ENCODE measurements around the gene MLX. TPM values are rescaled to one million over a fixed set of nuclear protein-coding genes. Genes with fewer than 3 reads are reported as not detected.
"Not testable (repeated sequence)": the region's sequence is repeated elsewhere in the genome, so short reads cannot be mapped to it uniquely, and the experiment has no call there.

Gene MLX
- total and polyA plus RNA-seq, 8 donors = 39.1 to 101 (median 59.5) TPM

DNA sequence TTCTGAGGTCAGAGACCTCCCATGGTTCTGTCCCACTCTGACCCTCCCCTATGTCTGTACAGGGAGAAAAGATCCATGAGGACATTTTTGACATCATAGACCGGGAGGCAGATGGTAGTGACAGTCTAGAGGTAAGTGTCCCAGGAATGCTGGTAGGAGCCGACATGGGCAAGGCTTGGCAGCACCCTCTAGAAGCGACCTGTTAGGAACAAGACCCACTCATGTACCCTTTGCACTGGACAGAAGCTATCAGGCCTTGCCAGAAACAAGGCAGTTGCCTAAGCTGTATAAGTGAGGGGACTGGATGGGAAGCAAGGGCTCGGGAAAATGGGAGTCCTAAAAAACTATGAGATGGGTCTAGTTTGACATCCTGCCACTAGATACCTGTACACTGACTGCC, 45.1 kb downstream of the MLX start:
- TF ChIP-seq, protein P1, sequence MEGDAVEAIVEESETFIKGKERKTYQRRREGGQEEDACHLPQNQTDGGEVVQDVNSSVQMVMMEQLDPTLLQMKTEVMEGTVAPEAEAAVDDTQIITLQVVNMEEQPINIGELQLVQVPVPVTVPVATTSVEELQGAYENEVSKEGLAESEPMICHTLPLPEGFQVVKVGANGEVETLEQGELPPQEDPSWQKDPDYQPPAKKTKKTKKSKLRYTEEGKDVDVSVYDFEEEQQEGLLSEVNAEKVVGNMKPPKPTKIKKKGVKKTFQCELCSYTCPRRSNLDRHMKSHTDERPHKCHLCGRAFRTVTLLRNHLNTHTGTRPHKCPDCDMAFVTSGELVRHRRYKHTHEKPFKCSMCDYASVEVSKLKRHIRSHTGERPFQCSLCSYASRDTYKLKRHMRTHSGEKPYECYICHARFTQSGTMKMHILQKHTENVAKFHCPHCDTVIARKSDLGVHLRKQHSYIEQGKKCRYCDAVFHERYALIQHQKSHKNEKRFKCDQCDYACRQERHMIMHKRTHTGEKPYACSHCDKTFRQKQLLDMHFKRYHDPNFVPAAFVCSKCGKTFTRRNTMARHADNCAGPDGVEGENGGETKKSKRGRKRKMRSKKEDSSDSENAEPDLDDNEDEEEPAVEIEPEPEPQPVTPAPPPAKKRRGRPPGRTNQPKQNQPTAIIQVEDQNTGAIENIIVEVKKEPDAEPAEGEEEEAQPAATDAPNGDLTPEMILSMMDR (IDR thresholded peaks at IDR 0.05) = no peak
- no peak for TF ChIP-seq POLR2AphosphoS5 (IDR thresholded peaks at IDR 0.05)
- no peak for TF ChIP-seq EP300 (IDR thresholded peaks at IDR 0.05)
- TF ChIP-seq POLR2A (IDR thresholded peaks at IDR 0.05) = no peak
- peaks cover 43 to 51% (median 48%) of the 10 kb centered on the region in 4 donors for H3K36me3 ChIP-seq
- H3K4me3 ChIP-seq = no peak overlapping the region
- H3K27ac ChIP-seq = no peak overlapping the region
- H3K27me3 ChIP-seq = no peaks in the 10 kb centered on the region
- WGBS, 5 donors = 95 to 98% (median 97%) methylated on average over 4 of the region's 4 CpGs
- DNase-seq = no peak
- peaks cover 20 to 28% (median 22%) of the 10 kb centered on the region in 4 donors for H3K4me1 ChIP-seq
- H3K9me3 ChIP-seq = no peaks in the 10 kb centered on the region
- intact Hi-C loops (cut with DNase I; ENCODE audit: low total_unique reads) = no loop called here

DNA sequence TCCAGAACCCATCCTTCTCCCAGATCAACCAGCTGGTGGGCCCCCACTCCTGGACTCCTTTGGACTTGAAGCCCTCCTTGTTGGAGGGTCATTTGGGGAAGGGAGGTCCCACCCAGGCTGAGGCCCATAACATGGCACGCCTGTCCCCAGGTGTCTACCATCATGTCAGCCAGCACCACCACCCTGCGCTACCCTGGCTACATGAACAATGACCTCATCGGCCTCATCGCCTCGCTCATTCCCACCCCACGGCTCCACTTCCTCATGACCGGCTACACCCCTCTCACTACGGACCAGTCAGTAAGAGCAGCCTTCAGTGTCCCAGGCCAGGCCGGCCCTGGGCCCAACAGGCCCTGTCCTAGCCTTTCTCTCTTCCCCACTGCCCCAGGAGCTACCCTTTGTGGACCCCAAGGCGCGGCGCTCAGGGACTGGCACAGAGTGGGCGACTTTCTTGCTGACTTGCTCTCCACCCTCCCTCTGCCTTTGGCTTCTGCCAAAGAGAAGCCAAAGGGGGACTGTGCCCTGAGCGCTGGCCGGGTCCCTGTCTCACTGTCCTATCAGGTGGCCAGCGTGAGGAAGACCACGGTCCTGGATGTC, 46.9 kb downstream of the MLX start:
- Histone ChIP-seq H3K4me3 (no peak overlapping the region), H3K36me3 (peaks cover 43 to 51% (median 48%) of the 10 kb centered on the region in 4 donors), H3K9me3 (no peaks in the 10 kb centered on the region), H3K27me3 (no peaks in the 10 kb centered on the region), H3K4me1 (peaks cover 17 to 23% (median 19%) of the 10 kb centered on the region in 4 donors), H3K27ac (no peak overlapping the region)
- TF ChIP-seq, protein P1 (IDR thresholded peaks at IDR 0.05) = no peak
- no peak for TF ChIP-seq EP300 (IDR thresholded peaks at IDR 0.05)
- no peak for TF ChIP-seq POLR2AphosphoS5 (IDR thresholded peaks at IDR 0.05)
- TF ChIP-seq POLR2A (IDR thresholded peaks at IDR 0.05) = no peak
- no peak for DNase-seq
- intact Hi-C loops (cut with DNase I; ENCODE audit: low total_unique reads) = no loop called here
- WGBS, 5 donors = 94 to 98% (median 96%) methylated on average over 17 of the region's 17 CpGs

DNA sequence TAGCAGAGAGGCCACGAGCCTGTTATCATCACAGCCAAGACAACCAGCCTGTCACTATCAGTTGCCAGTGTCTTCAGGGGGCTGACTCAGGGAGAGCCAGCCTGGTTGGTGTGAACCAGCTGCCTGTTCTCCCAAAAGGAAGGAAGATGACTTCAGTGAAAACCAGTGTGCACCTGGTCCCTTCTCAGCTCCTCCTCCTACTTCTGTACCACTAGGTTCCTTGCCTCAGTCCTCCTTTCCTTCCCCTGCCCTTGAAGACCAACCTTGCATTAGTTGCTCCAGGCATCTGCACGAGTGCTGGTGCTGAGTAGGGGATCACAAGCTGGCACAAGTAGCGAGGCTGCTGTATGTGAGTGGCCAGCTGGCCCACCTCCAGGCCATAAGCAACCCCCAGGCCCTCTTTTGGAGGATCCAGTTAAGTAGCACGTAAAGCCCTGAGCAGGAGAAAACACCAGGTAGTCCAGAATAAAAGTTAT, 51.1 kb downstream of the MLX start:
- no peaks in the 10 kb centered on the region for H3K9me3 ChIP-seq
- peak in 1 of 2 donors; percentile 10 for DNase-seq
- H3K4me1 ChIP-seq = peaks cover 15 to 20% (median 16%) of the 10 kb centered on the region in 4 donors
- no peak overlapping the region for H3K4me3 ChIP-seq
- H3K36me3 ChIP-seq = peaks cover 30 to 34% (median 32%) of the 10 kb centered on the region in 4 donors
- 26 to 49% (median 40%) methylated on average over 4 of the region's 4 CpGs for WGBS, 5 donors
- no peak for TF ChIP-seq POLR2A (IDR thresholded peaks at IDR 0.05)
- no peak for TF ChIP-seq POLR2AphosphoS5 (IDR thresholded peaks at IDR 0.05)
- TF ChIP-seq, protein P1 (IDR thresholded peaks at IDR 0.05) = no peak
- TF ChIP-seq EP300 (IDR thresholded peaks at IDR 0.05) = no peak
- intact Hi-C loops (cut with DNase I; ENCODE audit: low total_unique reads) = no loop called here
- H3K27ac ChIP-seq = peak overlapping the region; percentile 64 to 77 (median 71)
- no peaks in the 10 kb centered on the region for H3K27me3 ChIP-seq

DNA sequence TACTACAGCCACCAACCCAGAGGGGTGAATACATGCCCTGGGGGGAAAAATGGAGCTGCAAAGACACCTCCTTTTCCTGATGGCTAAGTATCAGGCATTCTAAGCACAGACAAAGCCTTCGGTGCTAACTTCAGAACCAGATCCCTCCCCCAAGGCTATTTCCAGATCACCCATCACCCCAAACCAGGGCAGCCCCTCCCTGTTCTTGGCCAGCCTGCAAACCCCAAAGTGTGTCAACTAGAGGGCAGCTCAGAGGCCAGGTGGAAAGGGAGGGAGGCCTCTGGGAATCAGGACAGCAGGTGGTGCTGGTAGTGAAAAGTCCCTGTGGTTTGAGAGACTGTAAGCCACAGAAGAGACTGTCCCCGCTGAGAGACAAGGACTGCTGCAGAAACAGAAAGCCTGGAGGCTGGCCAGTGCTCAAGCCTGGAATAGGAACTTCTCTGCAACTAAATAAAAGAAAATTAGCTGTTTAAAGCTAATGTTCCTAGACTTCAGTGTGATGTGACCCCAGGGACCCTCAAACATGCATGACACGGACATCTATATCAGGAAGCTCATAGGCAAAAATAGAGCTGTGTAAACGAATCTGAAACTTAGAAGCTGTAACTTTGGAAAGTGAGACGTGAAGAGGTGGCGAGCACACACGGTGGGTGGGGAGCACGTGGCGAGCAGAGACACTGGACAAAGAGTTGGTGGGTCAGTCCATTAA, 51.7 kb downstream of the MLX start:
- 25 to 37% (median 35%) methylated on average over 9 of the region's 9 CpGs for WGBS, 5 donors
- H3K36me3 ChIP-seq = peaks cover 24 to 27% (median 26%) of the 10 kb centered on the region in 4 donors
- intact Hi-C loops (cut with DNase I; ENCODE audit: low total_unique reads) = no loop called here
- peaks cover 15 to 26% (median 16%) of the 10 kb centered on the region in 4 donors for H3K4me1 ChIP-seq
- DNase-seq = peak; percentile 76 to 86
- no peaks in the 10 kb centered on the region for H3K27me3 ChIP-seq
- no peaks in the 10 kb centered on the region for H3K9me3 ChIP-seq
- TF ChIP-seq POLR2A (IDR thresholded peaks at IDR 0.05) (no peak), POLR2AphosphoS5 (IDR thresholded peaks at IDR 0.05) (peak in 2 of 3 donors; percentile 74 to 83), EP300 (IDR thresholded peaks at IDR 0.05) (no peak)
- TF ChIP-seq, protein P1 (IDR thresholded peaks at IDR 0.05) = peak in 3 of 7 experiments; percentile 8 to 65 (median 43)
- H3K27ac ChIP-seq = peak overlapping the region; percentile 64 to 77 (median 71)
- H3K4me3 ChIP-seq = no peak overlapping the region

- intact Hi-C loops (cut with DNase I; ENCODE audit: low total_unique reads); H3K36me3 ChIP-seq; DNase-seq; H3K9me3 ChIP-seq; H3K27me3 ChIP-seq; H3K4me3 ChIP-seq; H3K27ac ChIP-seq: not testable (repeated sequence)
- H3K4me1 ChIP-seq = peaks cover 15 to 35% (median 20%) of the 10 kb centered on the region in 4 donors
- 94 to 98% (median 95%) methylated on average over 3 of the region's 3 CpGs for WGBS, 5 donors
Measured at GRCh38 chr17:42621987-42622386, 55.1 kb downstream of the MLX start.
